ENCODE data around the gene OXCT1. TPM values are rescaled to one million over a fixed set of nuclear protein-coding genes. Genes with fewer than 3 reads are reported as not detected.

Gene OXCT1
- total RNA-seq (ENCODE audit: unreplicated experiment) = 24.7 TPM
- long read RNA-seq, transcript OXCT1-201 (17 exons, 3,388 nt) = major isoform, 13 of 16 reads
- long read RNA-seq, partial matches to known transcripts = 3 of 16 reads
- long read RNA-seq, other reads (novel, unspliced or antisense) = 0 of 16 reads

GRCh38 chr5:41869724-41870626 is at the start of gene OXCT1:
OXCT1 (minus strand) TSS chr5:41870425; CDS start chr5:41870358, 67 bp downstream.
- Mint-ChIP-seq H3K4me3 (ENCODE audit: unreplicated experiment) (peak within 1 kb of the TSS; percentile 89), H3K4me1 (ENCODE audit: low read depth, unreplicated experiment) (peaks cover 6% of the 10 kb centered on the region), H3K36me3 (ENCODE audit: unreplicated experiment) (no peaks in the 10 kb centered on the region), H3K27ac (ENCODE audit: unreplicated experiment) (peak within 1 kb of the TSS; percentile 65), H3K27me3 (ENCODE audit: unreplicated experiment) (no peaks in the 10 kb centered on the region), H3K9me3 (ENCODE audit: unreplicated experiment) (peaks cover 7% of the 10 kb centered on the region)
- peak; percentile 84 for DNase-seq
- TF ChIP-seq, protein P1, sequence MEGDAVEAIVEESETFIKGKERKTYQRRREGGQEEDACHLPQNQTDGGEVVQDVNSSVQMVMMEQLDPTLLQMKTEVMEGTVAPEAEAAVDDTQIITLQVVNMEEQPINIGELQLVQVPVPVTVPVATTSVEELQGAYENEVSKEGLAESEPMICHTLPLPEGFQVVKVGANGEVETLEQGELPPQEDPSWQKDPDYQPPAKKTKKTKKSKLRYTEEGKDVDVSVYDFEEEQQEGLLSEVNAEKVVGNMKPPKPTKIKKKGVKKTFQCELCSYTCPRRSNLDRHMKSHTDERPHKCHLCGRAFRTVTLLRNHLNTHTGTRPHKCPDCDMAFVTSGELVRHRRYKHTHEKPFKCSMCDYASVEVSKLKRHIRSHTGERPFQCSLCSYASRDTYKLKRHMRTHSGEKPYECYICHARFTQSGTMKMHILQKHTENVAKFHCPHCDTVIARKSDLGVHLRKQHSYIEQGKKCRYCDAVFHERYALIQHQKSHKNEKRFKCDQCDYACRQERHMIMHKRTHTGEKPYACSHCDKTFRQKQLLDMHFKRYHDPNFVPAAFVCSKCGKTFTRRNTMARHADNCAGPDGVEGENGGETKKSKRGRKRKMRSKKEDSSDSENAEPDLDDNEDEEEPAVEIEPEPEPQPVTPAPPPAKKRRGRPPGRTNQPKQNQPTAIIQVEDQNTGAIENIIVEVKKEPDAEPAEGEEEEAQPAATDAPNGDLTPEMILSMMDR (IDR thresholded peaks at IDR 0.05; ENCODE audit: partially characterized antibody, unreplicated experiment) = no peak

DNA sequence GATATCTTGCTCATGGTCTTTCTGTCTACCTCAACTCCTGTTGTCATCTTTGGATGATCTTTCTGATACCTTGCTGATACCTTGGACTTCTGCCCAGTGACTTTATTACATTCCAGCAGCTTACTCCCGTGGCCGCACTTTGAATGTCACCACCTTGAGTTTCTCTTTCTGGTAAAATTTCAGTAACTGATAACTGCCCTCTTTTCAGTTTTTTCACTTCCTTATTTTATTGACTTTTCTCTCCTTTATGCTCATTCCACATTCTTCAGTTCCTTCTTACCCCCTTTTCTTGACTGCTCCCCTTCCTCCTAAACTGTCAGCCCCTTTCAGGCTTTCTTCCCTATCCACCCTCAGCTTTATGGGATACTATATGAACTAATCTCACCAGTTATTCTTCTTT is 47.9 kb upstream of the OXCT1 start:
- Mint-ChIP-seq H3K27ac (ENCODE audit: unreplicated experiment) (no peak overlapping the region), H3K36me3 (ENCODE audit: unreplicated experiment) (no peaks in the 10 kb centered on the region), H3K27me3 (ENCODE audit: unreplicated experiment) (peaks cover 4% of the 10 kb centered on the region), H3K9me3 (ENCODE audit: unreplicated experiment) (peaks cover 4% of the 10 kb centered on the region), H3K4me3 (ENCODE audit: unreplicated experiment) (no peak overlapping the region), H3K4me1 (ENCODE audit: low read depth, unreplicated experiment) (no peaks in the 10 kb centered on the region)
- no peak for DNase-seq
- TF ChIP-seq, protein P1 (IDR thresholded peaks at IDR 0.05; ENCODE audit: partially characterized antibody, unreplicated experiment) = no peak

DNA sequence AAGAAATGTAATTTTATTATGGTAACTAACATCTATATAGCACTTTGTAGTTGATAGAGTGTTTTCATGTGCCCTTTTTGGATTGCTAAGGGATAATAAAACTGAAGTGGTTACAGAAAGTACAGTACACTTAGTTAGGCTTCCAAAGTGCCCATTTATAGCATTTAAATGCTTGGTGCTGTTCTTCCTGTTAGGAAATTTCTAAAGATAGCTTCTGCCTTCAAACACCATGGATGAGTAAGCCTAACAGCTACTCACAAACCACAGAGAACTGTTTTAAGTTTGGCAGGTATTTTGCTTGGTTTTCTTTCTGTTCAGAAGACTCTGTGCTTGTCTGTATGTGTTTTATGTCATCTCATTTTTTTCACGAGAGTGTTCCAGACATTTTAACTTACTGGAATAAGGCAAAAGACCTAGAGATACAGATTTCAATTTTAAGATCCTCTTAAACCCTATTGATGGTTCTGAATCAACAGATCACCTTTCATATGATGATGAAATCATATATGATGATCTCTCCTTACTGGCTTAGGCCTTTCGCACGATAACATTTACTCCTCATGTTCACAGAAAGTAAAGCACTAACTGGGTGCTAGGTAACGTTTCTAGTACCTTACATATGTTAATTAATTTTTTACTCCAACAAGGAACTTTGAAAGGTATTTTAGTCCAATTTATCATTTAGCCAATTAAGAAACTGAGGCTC is 38.3 kb upstream of the OXCT1 start:
- TF ChIP-seq, protein P1 (IDR thresholded peaks at IDR 0.05; ENCODE audit: partially characterized antibody, unreplicated experiment) = no peak
- Mint-ChIP-seq H3K36me3 (ENCODE audit: unreplicated experiment) (peaks cover 7% of the 10 kb centered on the region), H3K4me1 (ENCODE audit: low read depth, unreplicated experiment) (peaks cover 5% of the 10 kb centered on the region), H3K27ac (ENCODE audit: unreplicated experiment) (no peak overlapping the region), H3K4me3 (ENCODE audit: unreplicated experiment) (no peak overlapping the region), H3K9me3 (ENCODE audit: unreplicated experiment) (peaks cover 13% of the 10 kb centered on the region), H3K27me3 (ENCODE audit: unreplicated experiment) (peaks cover 14% of the 10 kb centered on the region)
- no peak for DNase-seq

- H3K4me1 Mint-ChIP-seq (ENCODE audit: low read depth, unreplicated experiment) = peaks cover 8% of the 10 kb centered on the region
- TF ChIP-seq, protein P1 (IDR thresholded peaks at IDR 0.05; ENCODE audit: partially characterized antibody, unreplicated experiment) = no peak
- H3K9me3 Mint-ChIP-seq (ENCODE audit: unreplicated experiment) = peaks cover 13% of the 10 kb centered on the region
- no peak overlapping the region for H3K4me3 Mint-ChIP-seq (ENCODE audit: unreplicated experiment)
- peaks cover 7% of the 10 kb centered on the region for H3K36me3 Mint-ChIP-seq (ENCODE audit: unreplicated experiment)
- no peak overlapping the region for H3K27ac Mint-ChIP-seq (ENCODE audit: unreplicated experiment)
- no peak for DNase-seq
- H3K27me3 Mint-ChIP-seq (ENCODE audit: unreplicated experiment) = peaks cover 17% of the 10 kb centered on the region
Observed at GRCh38 chr5:41906151-41906550, 35.9 kb upstream of the OXCT1 start.

Measured in glutamatergic neuron (in vitro differentiated cells).